Measurements from ENCODE around the gene BBS12. TPM values are rescaled to one million over a fixed set of nuclear protein-coding genes. Genes with fewer than 3 reads are reported as not detected.

Gene BBS12
- total and polyA plus RNA-seq, 8 donors, result 0.68 to 2.7 (median 1.2) TPM

DNA sequence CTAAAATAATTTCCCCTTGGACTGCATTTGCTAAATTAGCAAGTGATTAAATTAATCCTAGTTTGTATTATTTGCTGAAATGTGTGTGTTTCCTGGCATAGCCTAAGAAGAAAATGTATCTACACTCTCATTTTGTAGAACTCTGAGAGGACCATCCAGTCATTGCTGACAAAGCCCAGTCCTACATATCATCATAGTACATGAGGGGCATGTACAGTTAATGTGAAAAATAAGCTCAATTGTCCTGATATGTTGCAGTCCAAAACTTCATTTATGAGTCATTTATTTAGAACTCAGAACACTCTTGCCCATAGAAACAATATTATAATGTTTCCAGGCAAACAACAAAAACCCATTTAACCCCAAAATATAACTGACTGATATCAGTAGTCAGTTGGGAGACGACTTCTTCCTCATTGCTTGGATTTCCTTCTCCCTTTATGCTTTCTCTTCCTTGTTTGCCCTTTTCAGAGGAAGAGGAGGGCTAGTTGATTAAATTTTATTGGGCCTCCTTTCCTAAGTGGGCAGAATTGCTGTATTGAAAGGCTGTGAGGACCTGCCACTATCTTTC is 26.9 kb upstream of the BBS12 start:
- Histone ChIP-seq H3K4me1 (no peaks in the 10 kb centered on the region), H3K27me3 (no peaks in the 10 kb centered on the region), H3K36me3 (no peaks in the 10 kb centered on the region), H3K27ac (no peak overlapping the region), H3K4me3 (no peak overlapping the region), H3K9me3 (no peaks in the 10 kb centered on the region)
- 52 to 54% methylated on average over 1 of the region's 1 CpG for WGBS, 2 donors
- TF ChIP-seq, protein P1, sequence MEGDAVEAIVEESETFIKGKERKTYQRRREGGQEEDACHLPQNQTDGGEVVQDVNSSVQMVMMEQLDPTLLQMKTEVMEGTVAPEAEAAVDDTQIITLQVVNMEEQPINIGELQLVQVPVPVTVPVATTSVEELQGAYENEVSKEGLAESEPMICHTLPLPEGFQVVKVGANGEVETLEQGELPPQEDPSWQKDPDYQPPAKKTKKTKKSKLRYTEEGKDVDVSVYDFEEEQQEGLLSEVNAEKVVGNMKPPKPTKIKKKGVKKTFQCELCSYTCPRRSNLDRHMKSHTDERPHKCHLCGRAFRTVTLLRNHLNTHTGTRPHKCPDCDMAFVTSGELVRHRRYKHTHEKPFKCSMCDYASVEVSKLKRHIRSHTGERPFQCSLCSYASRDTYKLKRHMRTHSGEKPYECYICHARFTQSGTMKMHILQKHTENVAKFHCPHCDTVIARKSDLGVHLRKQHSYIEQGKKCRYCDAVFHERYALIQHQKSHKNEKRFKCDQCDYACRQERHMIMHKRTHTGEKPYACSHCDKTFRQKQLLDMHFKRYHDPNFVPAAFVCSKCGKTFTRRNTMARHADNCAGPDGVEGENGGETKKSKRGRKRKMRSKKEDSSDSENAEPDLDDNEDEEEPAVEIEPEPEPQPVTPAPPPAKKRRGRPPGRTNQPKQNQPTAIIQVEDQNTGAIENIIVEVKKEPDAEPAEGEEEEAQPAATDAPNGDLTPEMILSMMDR (IDR thresholded peaks at IDR 0.05), result no peak
- DNase-seq (no peak), FAIRE-seq (no peak), ATAC-seq (no peak)
- intact Hi-C loops (cut with DNase I), result no loop called here

DNA sequence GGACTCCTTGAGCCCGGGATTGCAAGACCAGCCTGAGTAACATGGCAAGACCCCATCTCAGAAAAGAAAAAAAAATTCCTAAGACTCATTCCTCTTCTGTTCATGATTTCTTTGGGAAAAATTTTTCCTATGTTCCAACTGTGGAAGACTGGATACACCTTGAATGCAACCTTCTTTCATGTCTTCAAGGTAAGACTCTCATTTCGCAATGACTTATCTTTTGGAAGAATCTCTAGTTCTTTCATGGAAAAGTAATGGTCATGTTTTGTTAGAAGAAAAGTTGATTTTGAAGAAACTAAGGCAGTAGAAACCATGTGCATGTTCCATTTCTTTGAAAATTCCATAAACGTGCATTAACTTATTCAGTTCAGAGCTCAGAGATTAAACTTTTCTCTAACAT is 26.0 kb upstream of the BBS12 start:
- FAIRE-seq (no peak), DNase-seq (no peak), ATAC-seq (no peak)
- no peak overlapping the region for H3K27ac ChIP-seq
- H3K9me3 ChIP-seq, result no peaks in the 10 kb centered on the region
- TF ChIP-seq, protein P1 (IDR thresholded peaks at IDR 0.05), result no peak
- intact Hi-C loops (cut with DNase I), result no loop called here
- H3K36me3 ChIP-seq, result no peaks in the 10 kb centered on the region
- H3K4me3 ChIP-seq, result no peak overlapping the region
- 79 to 84% methylated on average over 3 of the region's 3 CpGs for WGBS, 2 donors
- no peaks in the 10 kb centered on the region for H3K27me3 ChIP-seq
- no peaks in the 10 kb centered on the region for H3K4me1 ChIP-seq

DNA sequence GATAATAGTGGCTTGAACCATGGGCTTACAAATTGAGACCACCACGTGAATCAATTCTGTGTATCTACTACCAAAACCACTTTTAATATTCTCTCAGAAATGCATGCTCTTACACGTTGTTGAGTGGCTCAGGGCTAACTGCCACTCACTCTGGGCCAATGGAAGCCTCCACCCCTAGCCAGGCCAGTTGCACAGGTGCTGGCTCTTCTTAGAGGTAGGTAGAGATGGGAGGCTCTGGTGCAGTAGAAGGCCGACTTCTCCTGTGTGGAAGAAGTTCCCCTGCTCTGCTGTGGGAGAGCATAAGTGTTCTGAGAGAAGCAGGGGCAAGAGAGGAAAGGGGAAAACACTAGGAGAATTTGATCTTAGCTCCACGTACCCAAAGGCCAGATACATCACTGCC is 25.0 kb upstream of the BBS12 start:
- no peak for FAIRE-seq
- Histone ChIP-seq H3K9me3 (no peaks in the 10 kb centered on the region), H3K27ac (no peak overlapping the region), H3K36me3 (no peaks in the 10 kb centered on the region), H3K4me3 (no peak overlapping the region), H3K27me3 (no peaks in the 10 kb centered on the region), H3K4me1 (no peaks in the 10 kb centered on the region)
- DNase-seq, result no peak
- no peak for ATAC-seq
- intact Hi-C loops (cut with DNase I), result no loop called here
- TF ChIP-seq, protein P1 (IDR thresholded peaks at IDR 0.05), result no peak
- WGBS, 2 donors, result 65 to 70% methylated on average over 4 of the region's 4 CpGs

DNA sequence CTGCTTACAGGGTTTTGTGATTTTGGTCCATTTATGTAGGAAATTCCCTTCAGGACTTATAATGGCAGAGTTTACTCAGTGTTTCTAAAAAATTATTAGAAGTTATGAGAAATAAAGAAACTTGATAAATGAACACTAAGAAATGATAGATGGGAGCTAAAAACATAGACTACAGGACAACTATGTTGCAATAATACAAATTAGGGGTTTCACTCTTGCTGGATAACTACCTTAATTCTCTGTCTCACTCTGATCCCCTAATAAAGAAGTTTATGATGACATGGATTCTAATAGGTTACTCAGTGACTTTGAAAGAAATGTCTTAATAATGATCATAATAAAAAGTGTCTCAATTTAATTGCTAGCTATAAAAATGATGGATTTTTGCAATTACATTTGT is 23.3 kb upstream of the BBS12 start:
- H3K4me1 ChIP-seq, result no peaks in the 10 kb centered on the region
- no peak for DNase-seq
- no peak for FAIRE-seq
- ATAC-seq, result no peak
- no peaks in the 10 kb centered on the region for H3K9me3 ChIP-seq
- H3K36me3 ChIP-seq, result no peaks in the 10 kb centered on the region
- no peak overlapping the region for H3K27ac ChIP-seq
- TF ChIP-seq, protein P1 (IDR thresholded peaks at IDR 0.05), result no peak
- H3K27me3 ChIP-seq, result no peaks in the 10 kb centered on the region
- intact Hi-C loops (cut with DNase I), result no loop called here
- H3K4me3 ChIP-seq, result no peak overlapping the region

DNA sequence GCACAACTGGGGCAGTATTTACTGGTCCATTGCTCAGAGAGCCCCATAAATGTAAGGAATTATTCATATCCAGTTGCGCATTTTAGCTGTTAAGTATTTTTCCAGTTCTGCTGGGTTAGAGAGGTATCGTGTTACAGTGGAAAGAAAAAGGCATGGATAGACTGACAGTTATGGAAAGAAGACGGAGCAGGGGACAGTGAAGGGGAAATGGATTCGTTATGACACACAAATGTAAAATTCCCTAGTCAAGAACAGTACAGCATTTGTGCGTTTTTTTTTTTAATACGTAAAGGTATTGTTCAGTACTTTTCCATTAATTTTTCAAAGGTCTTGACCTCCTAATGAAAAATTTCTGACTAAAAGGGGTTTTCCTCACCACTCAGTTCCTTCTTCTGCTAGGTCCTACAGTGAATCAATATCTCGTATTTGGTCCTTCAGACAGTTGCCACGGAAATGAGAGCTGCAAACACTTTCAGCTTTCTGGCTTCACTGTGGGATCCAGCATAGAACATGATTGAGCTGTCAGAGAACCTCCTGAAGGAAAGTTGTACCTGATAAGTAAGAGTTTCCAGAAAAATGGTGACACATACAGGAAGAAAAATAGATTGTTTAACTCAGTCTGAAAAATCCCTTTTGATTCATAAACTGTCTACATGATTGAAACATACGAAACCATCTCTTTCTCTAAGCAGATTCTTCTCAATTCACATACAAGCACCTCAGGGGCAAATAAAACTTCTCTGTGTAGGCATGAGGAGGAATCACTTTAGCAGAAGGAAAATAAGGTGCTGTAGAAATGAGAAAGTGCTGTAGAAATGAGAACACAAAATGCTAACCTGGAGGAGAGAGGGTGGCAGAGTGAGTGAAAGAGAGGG is 21.8 kb upstream of the BBS12 start:
- Histone ChIP-seq H3K27ac (no peak overlapping the region), H3K4me3 (no peak overlapping the region), H3K4me1 (no peaks in the 10 kb centered on the region), H3K9me3 (no peaks in the 10 kb centered on the region), H3K27me3 (no peaks in the 10 kb centered on the region), H3K36me3 (no peaks in the 10 kb centered on the region)
- DNase-seq (no peak), ATAC-seq (peak in 1 of 4 donors; percentile 24), FAIRE-seq (no peak)
- TF ChIP-seq, protein P1 (IDR thresholded peaks at IDR 0.05), result no peak
- intact Hi-C loops (cut with DNase I), result no loop called here
- 42 to 45% methylated on average over 9 of the region's 9 CpGs for WGBS, 2 donors

All from pancreas (tissue), 10 donors.